Umbilical cord (tissue), 2 donors: Measurements from ENCODE around the gene GTPBP4. TPM values are rescaled to one million over a fixed set of nuclear protein-coding genes. Genes with fewer than 3 reads are reported as not detected.

Experiments used
- DNase-seq: peaks from one replicate; pipeline ENCODE4 v3.0.0-alpha.2; 2015; ENCODE audit warnings: low spot score
- total RNA-seq: library from RNA; depleted of rRNA; stranded (reverse); fragments of >200 nt; gene quantifications from one replicate; pipeline ENCODE4 v1.2.3, GENCODE V29; 2014; ENCODE audit warnings: low replicate concordance; ENCODE audit not compliant: insufficient read depth

The GTPBP4 gene
- 26.5 TPM for total RNA-seq

DNA sequence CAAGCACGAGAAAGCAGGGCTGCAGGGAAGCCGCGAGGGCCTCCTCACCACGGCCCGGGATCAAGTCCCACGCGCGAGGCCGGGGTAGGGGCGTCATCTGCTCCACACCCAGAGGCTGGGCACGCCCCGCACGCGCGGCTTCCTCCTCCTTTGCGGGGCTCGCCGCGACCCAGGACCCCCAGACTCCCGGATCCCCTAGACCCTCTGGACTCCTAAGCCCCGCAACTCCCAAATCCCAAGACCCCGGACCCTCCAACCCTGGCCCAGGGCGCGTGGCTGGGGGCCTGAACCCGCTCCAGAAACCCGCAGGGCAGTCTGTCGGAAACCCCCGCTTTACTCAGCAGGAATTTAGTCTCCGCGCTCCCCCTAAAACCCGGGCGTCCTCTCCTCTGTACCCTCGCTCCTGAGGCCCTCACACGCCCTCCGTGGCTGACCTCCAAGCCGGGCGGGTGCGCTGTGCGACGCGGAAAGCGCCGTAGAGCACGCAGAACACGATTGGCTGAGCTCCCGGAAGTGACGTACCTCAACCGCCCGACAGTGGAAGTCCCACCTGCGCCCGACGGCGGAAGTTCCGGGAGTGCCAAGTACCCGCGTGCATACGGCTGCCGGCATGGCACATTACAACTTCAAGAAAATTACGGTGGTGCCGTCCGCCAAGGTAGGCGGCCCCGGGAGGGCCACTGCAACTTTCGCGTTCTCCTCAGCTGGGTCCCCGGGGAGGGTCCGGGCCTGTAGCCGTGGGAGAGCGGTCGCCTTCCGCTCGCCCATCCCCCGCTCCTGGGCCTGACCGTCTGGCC, at the start of gene GTPBP4:
Gene GTPBP4 (plus strand): TSS at position 565 of the 797 bp plus-strand sequence. CDS start 46 bp downstream, at position 611.
- peak; percentile 99 for DNase-seq

DNA sequence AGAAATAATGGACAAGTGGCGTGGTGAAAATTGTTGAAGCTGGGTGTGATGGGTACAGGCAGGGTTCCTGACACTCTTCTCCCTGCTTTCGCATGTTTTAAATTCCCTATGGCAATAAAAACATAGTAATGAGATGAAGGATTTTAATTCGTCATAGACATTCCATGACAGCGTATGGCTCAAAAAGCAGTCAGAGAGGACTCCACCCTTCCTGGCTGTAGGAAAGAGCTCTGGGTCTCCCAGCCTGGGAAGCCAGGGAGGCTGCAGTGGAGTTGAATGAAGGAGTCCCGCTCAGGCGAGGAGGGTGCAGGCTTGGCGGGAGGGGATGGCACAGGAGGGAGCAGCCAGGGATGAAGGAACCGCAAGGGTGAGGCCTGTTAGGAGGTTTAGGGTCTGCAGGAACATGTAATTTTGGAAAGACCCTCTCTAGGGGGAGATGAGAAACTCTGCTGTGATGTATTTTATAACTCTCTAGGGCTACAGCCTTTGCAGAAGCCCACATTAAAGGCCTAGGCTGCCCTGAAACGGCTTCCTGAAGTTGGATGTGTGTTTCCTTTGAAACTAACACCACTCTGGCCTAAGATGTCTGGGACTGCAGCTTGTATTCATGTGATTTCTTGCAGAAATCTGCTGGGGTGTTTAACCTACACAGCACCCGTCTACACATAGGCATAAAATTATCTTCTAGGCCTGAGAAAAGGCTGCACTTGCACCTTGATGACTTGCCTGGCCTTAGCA, 49.1 kb upstream of the GTPBP4 start:
- peak; percentile 7 for DNase-seq

DNA sequence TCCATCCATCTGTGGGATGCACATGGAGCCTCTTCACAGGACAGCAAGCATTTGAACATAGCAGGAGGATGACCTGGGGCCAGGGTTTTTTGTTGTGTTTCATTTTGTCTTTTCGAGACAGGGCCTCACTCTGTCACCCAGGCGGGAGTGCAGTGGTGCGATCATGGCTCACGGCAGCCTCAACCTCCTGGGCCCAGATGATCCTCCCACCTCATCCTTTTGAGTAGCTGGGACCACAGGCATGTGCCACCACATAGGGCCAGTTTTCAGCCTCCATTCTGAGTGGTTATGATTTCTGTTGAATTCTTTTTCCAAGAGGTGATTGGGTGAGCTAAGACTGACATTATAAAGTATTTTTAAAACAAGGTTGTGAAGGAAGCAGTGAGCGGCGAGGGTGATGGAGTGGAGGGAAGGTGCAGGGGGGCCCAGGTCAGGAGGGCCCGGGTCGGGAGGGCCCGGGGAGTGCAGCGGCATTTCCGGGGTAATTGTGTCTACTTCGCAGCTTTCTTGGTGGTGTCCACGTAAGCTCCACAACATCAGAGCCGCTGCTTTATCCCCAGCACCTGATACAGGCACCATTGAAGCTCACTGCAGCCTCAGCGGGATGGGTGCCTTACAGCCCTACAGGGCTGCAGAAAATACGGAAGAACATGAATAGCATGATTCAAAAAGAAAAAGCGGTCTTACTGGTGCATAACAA, 44.8 kb upstream of the GTPBP4 start:
- DNase-seq = no peak

DNA sequence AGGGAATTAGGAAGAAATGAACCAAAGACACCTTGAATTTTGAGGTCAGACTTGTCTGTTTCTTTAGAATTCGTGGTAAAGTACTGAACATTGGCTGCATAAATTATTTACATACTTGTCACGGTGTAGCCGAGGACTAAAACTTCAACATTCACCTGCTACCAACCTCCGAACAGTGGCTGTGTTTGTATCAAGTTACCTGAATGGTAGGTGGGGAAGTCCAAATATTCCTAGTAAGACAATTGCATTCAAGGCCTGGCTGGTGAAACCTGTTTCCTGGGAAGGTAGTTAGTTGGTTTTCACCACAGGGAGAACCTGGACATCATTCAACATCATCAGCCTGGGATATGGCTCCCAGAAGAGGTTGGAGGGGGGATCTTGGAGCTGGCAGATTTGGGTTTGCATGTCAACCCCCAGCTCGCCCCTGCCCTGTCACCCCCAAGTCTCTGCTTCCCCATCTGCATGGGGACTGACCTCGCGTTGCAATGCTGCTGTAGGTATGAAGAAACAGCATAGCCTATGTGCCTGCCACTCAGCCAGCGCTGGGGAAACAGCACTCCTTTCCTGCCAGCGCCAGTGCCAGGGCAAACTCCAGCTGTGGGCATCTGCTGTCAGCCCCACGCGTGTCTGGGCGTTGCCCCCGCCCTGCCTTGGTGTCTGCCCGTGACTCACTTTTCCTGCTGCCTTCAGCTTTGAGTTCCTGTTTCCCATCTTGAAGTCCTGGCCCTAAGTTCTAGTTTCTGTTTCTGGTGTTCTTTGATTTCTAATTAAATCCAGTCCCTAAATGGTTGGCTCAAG, 44.0 kb upstream of the GTPBP4 start:
- DNase-seq = peak; percentile 14

DNA sequence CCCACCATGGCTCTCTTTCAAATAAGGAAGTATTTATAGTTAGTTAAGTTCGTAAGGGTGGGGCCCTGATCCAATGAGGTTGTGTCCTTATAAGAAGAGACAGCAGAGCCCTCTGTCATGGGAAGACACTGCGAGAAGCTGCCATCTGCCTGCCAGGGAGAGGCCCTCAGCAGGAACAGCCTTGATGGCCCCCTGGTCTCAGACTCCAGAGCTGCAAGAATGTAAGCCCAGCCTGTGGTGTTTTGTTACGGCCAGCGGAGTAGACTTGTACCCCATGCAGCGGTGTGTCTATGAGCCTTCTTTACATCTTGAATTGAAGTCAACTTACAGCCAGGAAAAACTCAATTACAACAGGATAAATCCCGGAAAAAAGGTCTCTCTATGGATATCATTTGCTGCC, 42.5 kb upstream of the GTPBP4 start:
- no peak for DNase-seq

DNA sequence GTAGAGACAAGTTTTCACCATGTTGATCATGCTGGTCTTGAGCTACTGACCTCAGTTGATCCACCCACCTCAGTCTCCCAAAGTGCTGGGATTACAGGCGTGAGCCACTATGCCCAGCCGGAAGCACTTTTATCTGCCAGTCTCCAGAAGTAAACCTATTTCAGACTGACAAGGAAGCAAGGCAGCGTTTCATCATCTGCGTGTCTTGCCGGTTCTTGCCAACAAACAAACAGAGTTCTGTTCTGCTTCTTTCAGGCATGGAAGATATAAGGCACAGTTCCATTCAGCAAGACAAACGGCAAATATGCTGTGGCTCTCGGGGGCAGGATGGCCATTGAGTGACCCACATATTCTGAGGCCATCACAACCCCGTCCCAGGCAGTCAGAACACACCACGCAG, 41.2 kb upstream of the GTPBP4 start:
- DNase-seq = no peak

DNA sequence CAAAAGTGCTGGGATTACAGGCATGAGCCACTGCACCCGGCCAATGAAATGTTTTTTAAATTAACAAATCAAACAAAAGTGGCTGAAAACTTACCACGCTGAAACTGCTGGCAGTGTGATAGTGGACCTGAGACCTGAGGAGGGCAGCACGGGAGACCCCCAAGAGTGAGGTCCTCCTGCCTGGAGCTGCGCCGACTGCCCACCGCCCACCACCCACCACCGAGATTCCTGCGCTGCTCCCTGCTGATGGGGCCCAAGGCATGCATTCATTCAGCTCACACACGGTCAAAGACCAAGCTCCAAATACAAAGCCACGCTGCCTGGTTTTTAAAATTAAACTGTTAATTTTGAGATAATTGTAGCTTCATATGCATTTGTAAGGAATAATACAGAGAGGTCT, 40.4 kb upstream of the GTPBP4 start:
- no peak for DNase-seq

DNA sequence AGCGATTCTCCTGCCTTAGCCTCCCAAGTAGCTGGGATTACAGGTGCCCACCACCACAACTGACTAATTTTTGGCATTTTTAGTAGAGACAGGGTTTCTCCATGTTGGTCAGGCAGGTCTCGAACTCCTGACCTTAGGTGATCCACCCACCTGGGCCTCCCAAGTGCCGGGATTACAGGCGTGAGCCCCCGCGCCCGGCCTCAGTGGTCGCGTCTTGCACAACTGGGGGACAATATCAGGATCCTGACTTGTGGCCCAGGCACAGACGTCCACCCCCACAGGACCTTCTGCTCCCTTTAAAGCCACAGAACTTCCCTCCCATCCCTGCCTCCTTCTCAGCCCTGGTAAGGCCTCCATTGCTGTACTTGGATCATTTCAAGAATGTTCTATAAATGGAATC, 39.9 kb upstream of the GTPBP4 start:
- DNase-seq = no peak

DNA sequence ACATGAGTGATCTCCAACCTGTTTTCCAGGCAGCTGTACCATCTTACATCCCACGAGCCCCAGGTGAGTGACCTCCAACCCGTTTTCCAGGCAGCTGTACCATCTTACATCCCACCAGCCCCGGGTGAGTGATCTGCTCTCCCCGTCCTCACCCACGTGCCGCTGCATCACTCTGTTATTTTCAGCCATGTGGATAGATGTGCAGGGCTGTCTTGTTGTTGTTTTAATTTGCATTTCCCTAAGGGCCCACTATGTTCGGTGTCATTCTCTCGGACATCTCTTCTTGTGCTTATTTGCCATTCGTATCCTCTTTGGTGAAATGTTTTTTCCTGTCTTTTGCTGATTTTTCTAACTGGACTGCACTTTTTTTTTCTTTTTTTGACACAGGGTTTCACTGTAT, 38.8 kb upstream of the GTPBP4 start:
- DNase-seq = no peak

DNA sequence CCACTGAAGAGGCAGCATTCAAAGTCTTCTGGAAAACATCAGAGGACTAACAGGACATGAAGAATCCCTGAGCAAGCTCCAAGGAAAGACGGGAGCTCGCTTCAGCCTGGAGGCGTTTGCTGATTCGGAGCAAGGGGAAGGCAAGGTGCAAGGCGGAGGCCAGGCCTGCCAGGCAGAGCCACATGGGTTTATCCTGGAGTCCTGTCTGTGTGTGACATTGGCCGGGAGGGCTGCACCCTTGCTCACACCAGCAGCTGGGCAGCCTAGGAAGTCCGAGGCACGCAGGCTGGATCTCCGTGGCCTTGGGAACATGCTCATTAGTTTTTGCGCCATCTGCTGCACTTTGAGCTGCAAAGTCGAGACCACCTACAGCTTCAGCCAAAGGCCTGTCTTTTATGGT, 34.4 kb upstream of the GTPBP4 start:
- DNase-seq = no peak

DNA sequence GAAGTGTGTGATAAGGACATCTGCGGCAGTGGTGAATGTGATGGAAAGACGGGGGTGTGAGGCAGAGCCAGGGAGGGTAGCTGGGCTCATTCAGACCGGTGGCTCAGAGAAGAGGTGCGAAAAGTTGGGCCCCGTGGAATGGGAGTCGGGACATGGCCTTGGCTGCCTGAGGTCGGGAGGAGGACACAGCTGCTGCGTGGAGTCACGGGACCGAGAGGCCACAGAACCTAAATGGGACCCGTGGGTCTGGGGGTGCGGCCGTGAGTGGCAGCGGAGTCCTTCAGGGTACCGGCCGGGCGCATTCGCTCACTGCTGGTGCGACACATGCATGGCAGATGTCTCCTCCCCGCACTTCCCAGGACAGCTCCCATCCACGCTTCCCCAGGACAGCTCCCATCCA, 33.8 kb upstream of the GTPBP4 start:
- DNase-seq = no peak

DNA sequence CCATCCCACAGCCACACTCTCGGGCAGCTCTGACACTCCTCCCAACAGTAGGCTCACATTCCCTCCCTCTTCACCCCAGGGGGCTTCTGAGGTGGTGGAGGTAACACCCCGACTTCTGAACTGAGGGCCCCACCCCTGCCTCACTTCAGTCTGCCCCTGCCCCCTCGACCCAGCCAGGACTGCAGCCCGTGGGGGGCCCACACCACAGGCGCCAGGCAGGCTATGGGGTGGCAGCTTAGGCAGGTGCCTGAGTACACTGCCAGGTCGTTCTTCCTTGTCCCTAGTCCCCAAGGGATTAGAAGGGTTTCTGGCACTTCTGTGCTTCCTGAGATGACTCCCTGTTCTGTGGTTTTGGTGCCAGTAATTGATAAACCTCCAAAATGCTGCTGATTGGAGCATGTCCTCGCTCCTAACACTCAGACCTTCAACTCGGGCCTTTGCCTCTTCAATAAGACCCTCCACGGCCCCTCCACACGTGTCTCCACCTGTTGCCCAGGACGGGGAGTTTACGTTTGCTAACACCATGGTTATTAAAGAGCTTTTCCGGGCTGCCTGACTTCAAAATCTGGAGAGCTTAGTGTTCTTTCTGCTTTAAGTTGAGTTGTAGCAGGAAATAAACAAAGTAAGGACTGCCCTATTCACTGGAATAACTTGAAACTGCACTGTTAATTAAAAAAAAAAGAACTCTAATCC, 33.0 kb upstream of the GTPBP4 start:
- no peak for DNase-seq

DNA sequence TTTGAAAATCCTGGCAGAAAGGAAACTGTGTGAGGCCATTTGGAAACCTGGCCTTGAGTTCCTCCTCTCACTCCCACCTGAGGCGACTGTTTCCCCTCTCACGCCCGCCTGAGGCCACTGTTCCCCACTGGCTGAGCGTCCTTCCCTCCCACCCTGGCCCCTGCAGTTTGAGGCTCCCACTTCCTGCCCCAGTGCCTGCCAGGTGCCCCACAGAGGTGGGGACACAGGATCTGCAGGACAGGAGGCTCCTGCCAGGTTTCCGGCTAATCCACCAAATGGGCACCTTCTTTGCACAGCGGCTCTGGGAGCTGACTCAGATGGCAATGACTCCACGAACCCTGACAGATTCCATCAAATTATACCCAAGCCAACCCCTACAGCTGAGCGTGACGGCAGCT, 32.4 kb upstream of the GTPBP4 start:
- no peak for DNase-seq

DNA sequence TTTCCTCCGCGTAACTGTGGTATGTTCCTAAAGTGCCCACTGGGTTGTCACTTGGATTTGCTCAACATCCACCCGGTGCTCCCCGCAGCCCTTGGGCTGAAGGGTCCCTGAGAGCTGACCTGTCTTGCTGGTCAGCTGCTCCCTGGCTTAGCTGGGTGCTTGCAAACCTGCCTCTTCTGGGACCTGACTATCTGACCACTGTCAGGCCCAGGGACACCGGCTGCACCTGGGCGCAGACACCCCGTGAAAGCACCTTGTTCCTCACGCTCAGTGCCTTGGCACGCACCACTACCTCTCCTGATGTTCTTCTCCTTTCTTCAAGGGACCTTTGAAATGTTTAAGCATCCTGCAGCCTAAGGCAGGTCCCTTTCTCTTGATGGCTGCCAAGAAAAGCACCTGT, 30.1 kb upstream of the GTPBP4 start:
- DNase-seq = no peak

DNA sequence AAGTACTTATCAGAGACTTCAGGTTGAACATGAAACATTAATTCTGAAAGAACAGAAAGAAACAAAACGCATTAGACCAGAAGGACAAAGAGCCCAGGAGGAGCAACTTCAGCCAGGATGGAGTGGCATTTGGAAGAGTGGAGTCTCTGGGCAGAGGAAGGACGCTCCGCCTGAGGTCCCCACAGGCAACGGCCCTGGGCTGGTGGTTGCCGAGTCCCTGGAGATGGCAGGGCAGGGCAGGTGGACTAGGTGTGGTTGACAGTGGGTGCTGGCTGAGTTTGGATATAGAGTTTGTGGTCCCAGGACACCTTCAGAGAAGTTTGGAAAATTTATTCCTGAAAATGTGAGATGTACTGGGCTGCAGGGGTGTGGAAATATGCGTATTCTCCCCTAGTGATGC, 29.4 kb upstream of the GTPBP4 start:
- DNase-seq = no peak

DNA sequence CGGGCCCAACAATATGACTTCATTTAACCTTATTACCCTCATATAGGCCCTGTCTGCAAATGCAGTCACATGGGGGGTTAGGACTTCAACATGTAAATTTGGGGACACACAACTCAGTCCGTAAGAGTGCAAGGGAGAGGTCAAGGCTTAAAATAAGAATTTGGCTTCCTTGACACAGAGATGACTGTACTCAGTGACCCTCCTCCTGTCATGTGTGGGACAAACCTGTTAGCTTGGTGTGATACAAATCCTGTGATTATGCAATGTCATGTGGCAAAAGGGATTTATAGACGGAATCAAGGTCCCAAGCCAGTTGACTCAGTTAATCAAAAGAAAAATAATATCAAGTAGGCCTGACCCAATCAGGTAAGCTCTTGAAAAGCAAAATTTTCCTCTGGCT, 25.9 kb upstream of the GTPBP4 start:
- DNase-seq = no peak

DNA sequence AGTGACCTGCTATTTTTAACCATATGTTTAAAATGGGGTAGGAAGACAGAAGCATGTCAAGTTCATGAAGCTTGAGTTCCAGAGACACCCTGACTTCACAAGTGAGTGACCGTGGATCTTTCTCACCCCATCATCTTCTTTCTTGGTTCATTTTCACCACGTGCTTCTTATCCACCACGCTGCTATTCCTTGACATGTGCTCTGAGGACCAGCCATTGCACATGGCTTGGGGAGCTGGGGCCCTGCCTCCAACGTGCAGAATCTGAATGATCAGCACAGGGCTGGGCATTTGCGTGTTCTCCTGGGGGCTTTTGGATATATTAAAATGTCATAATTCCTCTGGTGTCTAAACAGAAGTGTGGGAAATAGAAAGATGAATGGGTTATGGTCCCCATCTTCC, 25.0 kb upstream of the GTPBP4 start:
- no peak for DNase-seq

DNA sequence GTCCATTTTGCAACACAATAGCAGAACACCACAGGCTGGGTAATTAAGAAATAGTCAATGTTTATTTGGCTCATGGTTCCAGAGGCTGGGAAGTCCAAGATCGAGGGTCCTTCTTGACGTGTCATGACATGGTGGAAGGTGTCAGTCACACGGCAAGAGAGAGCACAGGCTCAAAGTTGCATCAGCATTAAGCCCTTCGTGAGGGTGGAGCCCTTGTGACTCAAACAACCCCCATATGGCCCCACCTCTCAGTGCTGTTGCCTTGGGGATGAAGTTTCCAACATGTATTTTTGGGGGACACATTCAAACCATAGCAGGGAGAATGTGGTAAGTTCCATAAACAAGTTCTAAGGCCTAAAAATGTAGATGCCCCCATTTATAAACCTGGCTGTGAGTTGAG, 24.6 kb upstream of the GTPBP4 start:
- no peak for DNase-seq

DNA sequence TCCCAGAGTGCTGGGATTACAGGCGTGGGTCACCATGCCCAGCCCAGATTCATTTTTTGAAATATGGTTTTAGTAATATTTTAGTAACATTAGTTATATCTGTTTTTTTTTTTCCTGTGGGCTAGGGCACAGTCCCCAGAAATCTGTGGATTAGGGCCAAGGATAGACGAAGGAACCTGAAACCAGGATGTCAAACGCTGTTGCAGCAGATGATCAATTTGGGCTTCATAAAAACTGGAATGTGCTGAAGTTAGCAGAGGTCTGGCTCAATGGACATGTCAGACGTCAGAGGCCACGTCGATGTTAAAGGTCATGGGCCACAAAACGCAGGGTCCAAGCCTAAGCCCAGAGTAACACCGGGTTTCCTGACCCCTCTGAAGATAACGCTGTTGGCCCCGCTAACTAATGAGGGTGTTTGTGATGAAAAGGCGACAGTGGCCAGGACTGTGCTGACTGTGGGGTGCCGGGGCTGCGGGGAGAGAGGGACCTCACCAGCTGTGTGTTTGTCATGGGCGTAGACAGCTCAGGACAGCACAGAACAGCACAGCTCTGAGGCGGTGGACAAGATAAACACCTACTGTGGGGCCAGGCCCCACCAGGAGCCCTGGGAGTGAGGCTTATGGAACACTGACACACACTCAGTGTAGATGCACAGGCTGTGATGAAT, 23.8 kb upstream of the GTPBP4 start:
- no peak for DNase-seq

DNA sequence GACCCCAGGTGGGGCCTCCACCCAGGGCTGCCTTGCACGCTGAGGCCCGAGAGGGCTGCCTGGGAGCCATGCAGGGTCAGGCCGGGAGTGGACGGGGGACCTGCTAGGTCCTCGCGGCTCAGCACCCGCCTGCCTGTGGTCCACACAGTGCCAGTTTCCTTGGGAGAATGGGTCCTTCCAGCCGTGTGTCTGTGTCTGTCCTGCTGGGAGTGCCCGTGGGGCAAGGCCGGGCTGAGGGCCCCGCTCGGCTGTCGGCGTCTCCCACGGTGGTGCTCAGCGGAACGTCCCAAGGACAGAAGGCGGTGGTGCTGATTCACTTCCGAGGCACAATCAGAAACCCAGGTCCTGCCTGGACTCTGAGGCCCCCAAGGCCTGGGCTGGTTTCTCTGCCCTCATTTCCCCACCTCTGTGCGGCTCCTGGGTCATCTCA, 23.2 kb upstream of the GTPBP4 start:
- no peak for DNase-seq
